Muscle layer of duodenum (tissue), 2 donors: Measurements from ENCODE around the gene FANK1.
"Not testable (repeated sequence)": the region's sequence is repeated elsewhere in the genome, so short reads cannot be mapped to it uniquely, and the experiment has no call there.

ENCODE experiments used
- H3K27ac ChIP-seq: one replicate; pipeline ENCODE4 v1.7.0; 2013; ENCODE audit warnings: mild to moderate bottlenecking, low read length
- H3K27me3 ChIP-seq: one replicate; pipeline ENCODE4 v1.7.0; 2013; ENCODE audit warnings: low read depth, mild to moderate bottlenecking, control low read depth, low read length
- H3K36me3 ChIP-seq, 2 donors: one replicate each; pipeline ENCODE4 v1.7.0; 2013; ENCODE audit warnings: low read length in 2 of 2, control low read depth in 1 of 2, mild to moderate bottlenecking in 1 of 2; ENCODE audit not compliant: insufficient read depth in 2 of 2, control insufficient read depth in 1 of 2
- H3K4me1 ChIP-seq, 2 donors: one replicate each; pipeline ENCODE4 v1.7.0; 2013; ENCODE audit warnings: low read length in 2 of 2, mild to moderate bottlenecking in 2 of 2, control low read depth in 1 of 2, moderate library complexity in 1 of 2; ENCODE audit not compliant: insufficient read depth in 2 of 2, control insufficient read depth in 1 of 2
- H3K4me3 ChIP-seq, 2 donors: one replicate each; pipeline ENCODE4 v1.7.0; 2013; ENCODE audit warnings: low read length in 2 of 2, low read depth in 1 of 2, mild to moderate bottlenecking in 1 of 2
- H3K9me3 ChIP-seq, 2 donors: one replicate each; pipeline ENCODE4 v1.7.0; 2013; ENCODE audit warnings: low read length in 2 of 2, control low read depth in 1 of 2, mild to moderate bottlenecking in 1 of 2; ENCODE audit not compliant: control insufficient read depth in 1 of 2
- donor health status: healthy.

Gene FANK1

GRCh38 chr10:125866421-125867029 lies 29.8 kb upstream of the FANK1 start:
- no peak overlapping the region for H3K27ac ChIP-seq
- H3K4me1 ChIP-seq: no peaks in the 10 kb centered on the region
- peaks cover 18 to 26% of the 10 kb centered on the region in 2 donors for H3K36me3 ChIP-seq
- no peaks in the 10 kb centered on the region for H3K27me3 ChIP-seq
- no peak overlapping the region for H3K4me3 ChIP-seq
- H3K9me3 ChIP-seq: no peaks in the 10 kb centered on the region

- Histone ChIP-seq H3K36me3 (peaks cover 18 to 26% of the 10 kb centered on the region in 2 donors), H3K27ac (no peak overlapping the region), H3K27me3 (no peaks in the 10 kb centered on the region), H3K4me1 (peaks cover 0 to 2% of the 10 kb centered on the region in 2 donors), H3K9me3 (no peaks in the 10 kb centered on the region), H3K4me3 (no peak overlapping the region)
These were observed 27.9 kb upstream of the FANK1 start for GRCh38 chr10:125868372-125868975.

- Histone ChIP-seq H3K27ac (no peak overlapping the region), H3K27me3 (no peaks in the 10 kb centered on the region), H3K36me3 (peaks cover 6 to 19% of the 10 kb centered on the region in 2 donors), H3K4me1 (peaks cover 0 to 2% of the 10 kb centered on the region in 2 donors), H3K9me3 (peaks cover 0 to 4% of the 10 kb centered on the region in 2 donors), H3K4me3 (no peak overlapping the region)
These were observed 25.0 kb upstream of the FANK1 start for GRCh38 chr10:125871338-125871737.

- Histone ChIP-seq H3K27me3 (no peaks in the 10 kb centered on the region), H3K4me1 (no peaks in the 10 kb centered on the region), H3K36me3 (peaks cover 4 to 20% of the 10 kb centered on the region in 2 donors), H3K4me3 (no peak overlapping the region), H3K9me3 (peaks cover 0 to 9% of the 10 kb centered on the region in 2 donors), H3K27ac (no peak overlapping the region)
These were observed 17.2 kb upstream of the FANK1 start for GRCh38 chr10:125878957-125879835.

- peaks cover 0 to 9% of the 10 kb centered on the region in 2 donors for H3K9me3 ChIP-seq
- no peaks in the 10 kb centered on the region for H3K4me1 ChIP-seq
- no peak overlapping the region for H3K27ac ChIP-seq
- no peaks in the 10 kb centered on the region for H3K27me3 ChIP-seq
- H3K36me3 ChIP-seq: peaks cover 4 to 13% of the 10 kb centered on the region in 2 donors
- no peak overlapping the region for H3K4me3 ChIP-seq
These were observed 15.6 kb upstream of the FANK1 start for GRCh38 chr10:125880719-125881118.

- H3K27ac ChIP-seq: no peak within 1 kb of the TSS
- no peaks in the 10 kb centered on the region for H3K4me1 ChIP-seq
- no peak within 1 kb of the TSS for H3K4me3 ChIP-seq
- no peaks in the 10 kb centered on the region for H3K27me3 ChIP-seq
- peaks cover 0 to 6% of the 10 kb centered on the region in 2 donors for H3K9me3 ChIP-seq
- H3K36me3 ChIP-seq: peaks cover 4 to 9% of the 10 kb centered on the region in 2 donors
These were observed 15.2 kb upstream of the FANK1 start, which contains the start of gene DHX32 for GRCh38 chr10:125881192-125881591. Gene DHX32, minus strand, starts transcription at chr10:125881292. Its CDS starts 468 bp downstream, at chr10:125880824.

- Histone ChIP-seq H3K4me1 (no peaks in the 10 kb centered on the region), H3K4me3 (no peak overlapping the region), H3K27ac (no peak overlapping the region), H3K9me3 (no peaks in the 10 kb centered on the region), H3K36me3 (peaks cover 3 to 4% of the 10 kb centered on the region in 2 donors), H3K27me3 (no peaks in the 10 kb centered on the region)
These were observed 13.8 kb upstream of the FANK1 start for GRCh38 chr10:125882596-125882995.

- no peak overlapping the region for H3K4me3 ChIP-seq
- no peaks in the 10 kb centered on the region for H3K4me1 ChIP-seq
- H3K36me3 ChIP-seq: peaks cover 3 to 4% of the 10 kb centered on the region in 2 donors
- H3K27ac ChIP-seq: no peak overlapping the region
- H3K27me3 ChIP-seq: no peaks in the 10 kb centered on the region
- H3K9me3 ChIP-seq: no peaks in the 10 kb centered on the region
These were observed 13.2 kb upstream of the FANK1 start for GRCh38 chr10:125883211-125883610.

- peaks cover 0 to 3% of the 10 kb centered on the region in 2 donors for H3K36me3 ChIP-seq
- no peaks in the 10 kb centered on the region for H3K9me3 ChIP-seq
- no peaks in the 10 kb centered on the region for H3K4me1 ChIP-seq
- H3K4me3 ChIP-seq: no peak overlapping the region
- no peaks in the 10 kb centered on the region for H3K27me3 ChIP-seq
- H3K27ac ChIP-seq: no peak overlapping the region
These were observed 9.4 kb upstream of the FANK1 start for GRCh38 chr10:125886914-125887512.

- not testable (repeated sequence) for H3K27ac ChIP-seq, H3K9me3 ChIP-seq, H3K4me1 ChIP-seq, H3K4me3 ChIP-seq, H3K27me3 ChIP-seq, H3K36me3 ChIP-seq
These were observed 6.9 kb upstream of the FANK1 start for GRCh38 chr10:125889441-125889840.

- not testable (repeated sequence) for H3K27me3 ChIP-seq, H3K27ac ChIP-seq, H3K4me1 ChIP-seq, H3K9me3 ChIP-seq, H3K36me3 ChIP-seq, H3K4me3 ChIP-seq
These were observed 4.0 kb upstream of the FANK1 start for GRCh38 chr10:125892402-125892801.
